Fibroblast of skin of right biceps (primary cell): Measurements from ENCODE around the gene MBNL1.

ENCODE experiments used
- DNase-seq: peaks from one replicate; pipeline ENCODE4 v3.0.0-alpha.2; 2013

MBNL1 gene

DNA sequence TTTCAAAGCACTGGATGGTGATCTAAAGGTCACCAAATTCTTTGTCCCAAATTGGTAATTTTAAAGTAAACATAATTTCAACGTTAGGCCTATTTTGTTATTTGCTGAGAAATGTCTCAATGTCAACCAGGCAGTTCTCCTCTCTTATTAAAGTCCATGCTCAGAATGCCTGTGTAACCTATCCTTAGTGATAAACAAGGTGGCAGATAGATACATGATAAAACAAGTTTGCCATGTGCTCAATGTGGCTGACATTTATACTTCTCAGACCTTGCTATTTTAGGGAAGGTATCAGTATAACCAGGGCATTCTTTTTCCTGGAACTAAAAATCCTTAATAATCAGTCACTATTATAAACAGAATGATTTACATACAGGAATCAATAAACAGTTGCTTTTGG lies 8.5 kb downstream of the MBNL1 start:
- DNase-seq = no peak

DNA sequence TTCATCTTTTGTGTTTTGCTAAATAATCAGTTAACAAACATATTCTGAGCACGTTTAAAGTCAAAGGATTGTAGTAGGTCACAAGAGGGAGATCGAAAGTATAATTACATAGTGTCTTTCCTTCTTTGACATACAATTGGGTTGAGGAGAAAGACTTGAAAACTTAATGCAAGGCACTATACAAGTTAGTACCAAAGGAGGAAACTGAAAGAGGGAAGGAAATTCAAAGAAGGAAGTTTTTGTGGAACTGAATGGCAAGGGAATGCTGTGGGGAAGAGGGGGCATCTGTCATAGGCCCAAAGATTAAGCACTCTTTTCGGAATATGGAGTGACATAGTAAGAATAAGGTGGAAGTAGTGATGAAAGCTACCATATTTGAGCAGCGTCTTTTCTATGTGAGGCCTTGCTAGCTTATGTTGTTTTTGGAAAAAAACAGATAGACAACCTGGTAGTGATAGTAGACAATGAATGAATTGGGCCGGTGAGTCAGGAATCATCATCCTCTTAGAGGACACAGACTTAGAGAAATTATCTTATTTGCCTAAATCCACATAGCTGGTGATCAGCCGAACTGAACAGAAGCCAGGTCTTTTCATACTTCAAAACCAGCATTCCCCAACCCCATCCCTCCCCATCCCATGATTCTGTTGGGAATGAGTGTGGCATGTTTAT lies 10.2 kb downstream of the MBNL1 start:
- peak; percentile 30 for DNase-seq

GRCh38 chr3:152279479-152279878 lies 10.8 kb downstream of the MBNL1 start:
- no peak for DNase-seq

GRCh38 chr3:152280539-152280938 lies 11.8 kb downstream of the MBNL1 start:
- no peak for DNase-seq

- DNase-seq = no peak
These were observed 12.5 kb downstream of the MBNL1 start for GRCh38 chr3:152281133-152281713.

GRCh38 chr3:152282813-152283212 lies 14.1 kb downstream of the MBNL1 start:
- no peak for DNase-seq

- no peak for DNase-seq
These were observed 15.0 kb downstream of the MBNL1 start for GRCh38 chr3:152283492-152284381.

GRCh38 chr3:152284906-152285305 lies 16.2 kb downstream of the MBNL1 start:
- no peak for DNase-seq

- DNase-seq = no peak
These were observed 16.8 kb downstream of the MBNL1 start for GRCh38 chr3:152285509-152285908.

- DNase-seq = peak; percentile 47
These were observed 19.3 kb downstream of the MBNL1 start for GRCh38 chr3:152287898-152288576.

GRCh38 chr3:152288681-152289080 lies 20.0 kb downstream of the MBNL1 start:
- DNase-seq = no peak

- no peak for DNase-seq
These were observed 21.0 kb downstream of the MBNL1 start for GRCh38 chr3:152289708-152290107.

- no peak for DNase-seq
These were observed 21.6 kb downstream of the MBNL1 start for GRCh38 chr3:152290374-152290773.

GRCh38 chr3:152291238-152291637 lies 22.5 kb downstream of the MBNL1 start:
- no peak for DNase-seq

DNA sequence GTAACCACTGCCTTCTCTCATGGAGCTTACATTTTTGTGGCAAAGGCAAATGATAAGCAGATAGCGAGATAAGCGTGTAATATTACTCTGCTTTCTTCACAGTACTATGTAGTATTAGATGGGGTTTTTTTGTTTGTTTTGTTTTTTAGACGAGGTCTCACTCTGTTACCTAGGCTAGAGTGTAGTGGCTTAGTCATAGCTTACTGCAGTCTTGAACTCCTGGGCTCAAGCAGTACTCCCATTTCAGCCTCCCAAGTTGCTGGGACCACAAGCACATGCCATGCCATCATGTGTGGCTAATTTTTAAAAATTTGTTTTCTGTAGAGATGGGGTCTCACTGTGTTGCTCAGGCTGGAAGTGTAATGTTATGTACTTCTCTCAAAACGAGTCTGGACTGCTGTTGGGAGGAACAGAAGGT lies 22.9 kb downstream of the MBNL1 start:
- peak; percentile 44 for DNase-seq

GRCh38 chr3:152292366-152292765 lies 23.6 kb downstream of the MBNL1 start:
- DNase-seq = no peak

GRCh38 chr3:152293347-152294006 lies 24.7 kb downstream of the MBNL1 start:
- DNase-seq = no peak

DNA sequence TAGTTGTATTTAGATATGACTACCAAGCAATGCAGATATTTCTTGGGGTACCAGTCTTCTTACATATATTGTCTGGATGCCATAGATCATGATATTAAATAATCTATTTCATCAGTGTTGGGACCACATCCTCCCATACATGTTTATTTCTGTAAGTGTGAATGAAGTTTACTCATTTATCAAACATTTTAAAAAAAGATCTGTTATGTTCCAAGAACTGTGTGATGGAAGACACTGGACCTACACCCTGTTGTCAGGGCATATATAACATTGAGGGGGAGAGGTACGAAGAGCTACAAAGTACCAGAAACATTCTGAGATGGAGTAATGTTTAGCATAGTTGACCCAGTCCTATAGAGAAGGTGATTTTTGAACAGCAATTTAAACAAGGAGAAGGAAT lies 26.6 kb downstream of the MBNL1 start:
- DNase-seq = no peak

DNA sequence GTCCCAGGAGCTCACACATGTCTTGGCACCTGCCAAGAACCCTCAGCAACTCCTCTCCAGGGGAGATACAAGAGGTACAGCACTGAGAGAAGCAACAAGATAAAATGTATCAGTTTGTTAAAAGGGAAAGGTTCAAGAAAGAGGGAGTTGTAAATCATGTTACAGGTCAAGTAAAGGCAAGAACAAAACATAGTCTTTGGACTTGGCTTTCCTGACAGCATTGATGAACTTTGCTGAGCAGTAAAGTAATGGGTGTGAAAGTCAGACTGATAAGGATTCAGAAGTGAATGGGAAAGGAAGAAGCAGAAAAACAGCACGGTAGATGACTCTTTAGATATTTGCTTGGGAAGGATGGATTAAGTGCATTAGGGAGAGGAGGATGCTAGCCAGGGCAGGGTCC lies 27.1 kb downstream of the MBNL1 start:
- DNase-seq = no peak

- no peak for DNase-seq
These were observed 27.7 kb downstream of the MBNL1 start for GRCh38 chr3:152296382-152296781.

DNA sequence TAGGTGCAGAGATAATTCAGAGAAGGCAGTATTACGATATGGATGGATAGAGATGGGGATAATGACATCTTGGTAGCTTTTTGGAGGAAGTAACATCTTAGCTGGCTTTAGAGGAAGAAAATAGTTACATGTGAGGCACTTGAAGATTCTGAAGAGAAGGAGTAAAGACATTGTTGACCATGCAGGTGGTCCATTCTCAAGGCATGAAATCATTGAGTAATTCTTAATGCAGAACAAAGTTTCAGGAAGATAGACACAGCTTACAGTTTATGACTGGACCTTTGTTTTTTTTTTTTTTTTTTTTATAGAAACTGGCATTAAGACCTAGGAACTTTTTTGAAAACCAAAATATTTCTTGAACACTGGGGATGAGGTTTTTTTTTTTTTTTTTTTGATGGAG lies 28.2 kb downstream of the MBNL1 start:
- DNase-seq = peak; percentile 39

DNA sequence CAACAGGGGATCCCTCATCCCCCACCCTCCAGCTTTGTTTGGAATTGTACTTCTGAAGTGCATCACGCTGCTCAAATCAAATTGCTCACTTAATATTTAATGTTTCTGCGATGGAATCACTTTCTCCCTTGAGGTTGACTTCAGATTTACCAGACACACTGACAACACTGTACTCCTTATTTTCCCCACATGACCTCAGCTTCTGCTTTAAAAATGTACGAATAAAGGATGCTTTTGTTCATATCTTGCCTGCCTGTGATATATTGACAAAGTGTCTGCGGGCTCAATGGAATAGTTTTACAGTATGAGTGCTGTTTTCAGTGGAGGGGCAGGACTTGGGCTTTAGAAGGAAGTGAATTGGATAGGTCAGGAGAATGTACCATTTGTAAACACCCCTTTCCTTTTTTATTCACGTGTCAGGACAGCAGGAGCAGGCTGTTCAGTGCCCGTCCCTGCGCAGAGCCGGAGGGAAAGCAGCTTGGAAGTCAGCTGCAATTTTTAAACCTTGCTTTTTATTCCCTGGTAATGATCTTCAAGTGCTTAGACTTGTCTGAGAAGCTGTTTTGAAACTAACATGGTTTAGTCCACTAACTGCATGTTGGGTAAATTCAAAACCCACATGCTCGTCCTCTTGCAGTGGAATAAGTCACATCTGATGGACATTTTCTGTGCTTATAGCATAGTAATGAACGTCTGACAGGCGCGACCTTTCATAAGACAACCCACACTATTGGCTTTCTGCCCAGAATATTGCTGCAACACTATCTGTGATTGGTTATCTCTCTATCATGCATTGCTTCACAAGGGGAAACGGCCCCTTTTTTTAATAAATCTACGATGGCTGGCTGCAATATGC lies 29.9 kb downstream of the MBNL1 start:
- peak; percentile 98 for DNase-seq
